Measurements from ENCODE around the gene PLCG2.

The PLCG2 gene

DNA sequence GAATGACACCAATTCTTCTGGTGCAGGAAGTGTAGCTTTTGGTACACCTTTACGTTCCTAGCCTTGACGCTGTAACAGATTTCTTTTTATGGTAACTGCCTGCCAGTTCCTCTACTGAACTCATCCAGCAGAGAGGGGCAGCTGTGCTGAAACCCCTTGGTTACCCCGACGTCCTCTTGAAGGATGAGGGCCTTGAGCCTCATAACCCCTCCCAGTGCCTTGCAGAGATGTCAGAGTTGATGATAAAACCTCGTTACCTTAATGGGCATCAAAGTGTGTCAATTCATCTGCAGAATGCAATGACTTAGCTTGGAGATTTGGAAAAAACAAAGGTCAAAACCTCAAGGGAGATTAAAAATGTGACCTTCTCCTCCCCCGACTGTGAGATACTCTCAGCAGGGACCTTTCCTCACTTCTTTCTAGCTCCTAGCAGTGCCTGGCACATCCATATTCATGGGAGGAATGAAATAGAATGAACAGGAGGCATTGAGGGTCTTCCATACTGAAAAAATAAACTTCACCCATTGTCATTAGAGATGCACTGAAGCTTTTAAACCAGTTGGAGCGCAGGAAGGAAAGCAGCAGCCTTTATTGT is 163.0 kb downstream of the PLCG2 start:
- no peak overlapping the region for H3K4me3 ChIP-seq (replicated peaks; ENCODE audit: low read depth, low read length)
- TF ChIP-seq, protein P1, sequence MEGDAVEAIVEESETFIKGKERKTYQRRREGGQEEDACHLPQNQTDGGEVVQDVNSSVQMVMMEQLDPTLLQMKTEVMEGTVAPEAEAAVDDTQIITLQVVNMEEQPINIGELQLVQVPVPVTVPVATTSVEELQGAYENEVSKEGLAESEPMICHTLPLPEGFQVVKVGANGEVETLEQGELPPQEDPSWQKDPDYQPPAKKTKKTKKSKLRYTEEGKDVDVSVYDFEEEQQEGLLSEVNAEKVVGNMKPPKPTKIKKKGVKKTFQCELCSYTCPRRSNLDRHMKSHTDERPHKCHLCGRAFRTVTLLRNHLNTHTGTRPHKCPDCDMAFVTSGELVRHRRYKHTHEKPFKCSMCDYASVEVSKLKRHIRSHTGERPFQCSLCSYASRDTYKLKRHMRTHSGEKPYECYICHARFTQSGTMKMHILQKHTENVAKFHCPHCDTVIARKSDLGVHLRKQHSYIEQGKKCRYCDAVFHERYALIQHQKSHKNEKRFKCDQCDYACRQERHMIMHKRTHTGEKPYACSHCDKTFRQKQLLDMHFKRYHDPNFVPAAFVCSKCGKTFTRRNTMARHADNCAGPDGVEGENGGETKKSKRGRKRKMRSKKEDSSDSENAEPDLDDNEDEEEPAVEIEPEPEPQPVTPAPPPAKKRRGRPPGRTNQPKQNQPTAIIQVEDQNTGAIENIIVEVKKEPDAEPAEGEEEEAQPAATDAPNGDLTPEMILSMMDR (IDR thresholded peaks at IDR 0.05; ENCODE audit: low read depth, low read length, missing control alignments), result no peak
- DNase-seq (ENCODE audit: extremely low read depth, low read depth), result no peak

- no peak overlapping the region for H3K4me3 ChIP-seq (replicated peaks; ENCODE audit: low read depth, low read length)
- TF ChIP-seq, protein P1 (IDR thresholded peaks at IDR 0.05; ENCODE audit: low read depth, low read length, missing control alignments), result no peak
- DNase-seq (ENCODE audit: extremely low read depth, low read depth), result no peak
Measured at GRCh38 chr16:81945665-81946064, 166.6 kb downstream of the PLCG2 start.

- TF ChIP-seq, protein P1 (IDR thresholded peaks at IDR 0.05; ENCODE audit: low read depth, low read length, missing control alignments), result no peak
- no peak for DNase-seq (ENCODE audit: extremely low read depth, low read depth)
- H3K4me3 ChIP-seq (replicated peaks; ENCODE audit: low read depth, low read length), result no peak overlapping the region
Measured at GRCh38 chr16:81946206-81946605, 167.1 kb downstream of the PLCG2 start.

DNA sequence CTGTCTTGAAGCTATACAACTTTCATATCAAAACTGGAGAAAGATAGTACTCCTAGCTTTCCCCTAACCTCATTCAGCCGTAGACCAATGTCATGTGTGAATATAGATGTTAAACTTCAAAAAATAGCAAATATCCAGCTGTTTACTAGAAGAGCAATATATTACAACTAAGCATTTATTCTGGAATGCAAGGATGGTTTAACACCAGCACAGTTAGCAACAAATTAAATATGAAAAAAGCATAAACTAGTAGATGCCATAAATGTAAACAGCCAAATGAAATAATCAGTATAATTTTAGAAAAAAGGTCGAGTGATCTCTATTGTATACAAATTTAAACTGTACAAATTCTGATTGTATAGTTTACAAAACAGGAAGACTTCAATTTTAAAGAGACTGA is 172.5 kb downstream of the PLCG2 start:
- no peak for DNase-seq (ENCODE audit: extremely low read depth, low read depth)
- no peak overlapping the region for H3K4me3 ChIP-seq (replicated peaks; ENCODE audit: low read depth, low read length)
- TF ChIP-seq, protein P1 (IDR thresholded peaks at IDR 0.05; ENCODE audit: low read depth, low read length, missing control alignments), result no peak

DNA sequence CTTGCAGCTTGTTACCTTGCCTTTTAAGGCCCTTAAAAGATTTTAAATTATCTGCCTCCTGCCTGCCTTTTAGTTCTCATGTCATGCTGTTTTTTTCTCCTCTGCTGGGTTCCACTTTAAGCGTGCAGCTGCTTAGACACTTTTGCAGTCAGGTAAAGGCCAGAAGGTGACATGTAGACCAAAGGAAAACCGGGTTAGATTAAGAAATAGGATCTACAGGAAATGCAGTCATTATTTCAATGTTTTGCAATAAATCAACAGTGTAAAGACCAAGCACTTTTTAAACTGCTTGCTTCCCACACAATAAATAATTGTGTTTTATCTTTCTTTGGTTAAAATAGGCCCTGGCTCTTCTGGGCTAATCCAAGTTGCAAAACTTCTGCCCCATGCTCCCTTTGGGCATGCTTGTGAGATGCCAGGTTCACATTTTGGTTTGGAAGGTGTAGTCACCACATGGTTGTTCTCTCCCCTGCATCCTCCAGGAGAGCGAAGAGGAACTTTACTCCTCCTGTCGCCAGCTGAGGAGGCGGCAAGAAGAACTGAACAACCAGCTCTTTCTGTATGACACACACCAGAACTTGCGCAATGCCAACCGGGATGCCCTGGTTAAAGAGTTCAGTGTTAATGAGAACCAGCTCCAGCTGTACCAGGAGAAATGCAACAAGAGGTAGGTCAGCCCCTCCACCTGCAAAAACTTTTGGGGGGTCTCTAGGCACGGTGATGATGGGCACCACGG is 177.3 kb downstream of the PLCG2 start:
- TF ChIP-seq, protein P1 (IDR thresholded peaks at IDR 0.05; ENCODE audit: low read depth, low read length, missing control alignments), result no peak
- DNase-seq (ENCODE audit: extremely low read depth, low read depth), result no peak

DNA sequence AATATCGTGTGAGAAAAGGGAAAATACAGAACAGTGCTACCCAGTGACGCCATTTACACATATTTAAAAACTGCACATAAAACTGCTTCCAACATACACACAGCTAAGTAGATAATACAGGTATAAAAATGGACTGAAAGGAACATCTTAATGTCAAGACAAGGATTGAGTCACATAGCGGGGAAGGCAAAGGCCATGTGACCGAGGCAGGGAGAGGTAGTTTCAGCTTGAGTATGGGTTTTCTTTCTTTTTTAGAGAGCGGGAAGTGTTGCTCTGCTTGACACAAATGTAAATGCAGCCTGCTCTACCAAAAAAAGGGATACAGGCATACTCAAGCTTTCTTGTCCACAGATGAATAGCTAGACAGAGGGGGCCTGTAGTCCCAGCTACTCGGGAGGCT is 185.7 kb downstream of the PLCG2 start:
- no peak overlapping the region for H3K4me3 ChIP-seq (replicated peaks; ENCODE audit: low read depth, low read length)
- DNase-seq (ENCODE audit: extremely low read depth, low read depth), result no peak
- TF ChIP-seq, protein P1 (IDR thresholded peaks at IDR 0.05; ENCODE audit: low read depth, low read length, missing control alignments), result no peak

More for the DNA sequence above, 177.3 kb downstream of the PLCG2 start:
- H3K4me3 ChIP-seq (replicated peaks; ENCODE audit: low read depth, low read length), result no peak overlapping the region

Data from HFF-Myc (cell line).